Rectal smooth muscle tissue (tissue), 1 donor: ENCODE measurements around the gene PITPNB.

ENCODE experiments used
- H3K27ac ChIP-seq: one replicate; pipeline ENCODE4 v1.7.0; 2013; ENCODE audit warnings: low read depth, low read length, inconsistent platforms
- H3K27me3 ChIP-seq: one replicate; pipeline ENCODE4 v1.7.0; 2013; ENCODE audit warnings: low read length; ENCODE audit not compliant: control insufficient read depth, insufficient read depth
- H3K36me3 ChIP-seq: one replicate; pipeline ENCODE4 v1.7.0; 2013; ENCODE audit warnings: low read length; ENCODE audit not compliant: control insufficient read depth, insufficient read depth
- H3K4me1 ChIP-seq: one replicate; pipeline ENCODE4 v1.7.0; 2013; ENCODE audit warnings: low read length; ENCODE audit not compliant: control insufficient read depth, insufficient read depth
- H3K4me3 ChIP-seq: one replicate; pipeline ENCODE4 v1.7.0; 2013; ENCODE audit warnings: low read length
- H3K9ac ChIP-seq: one replicate; pipeline ENCODE4 v1.7.0; 2013; ENCODE audit warnings: low read length

PITPNB gene

DNA sequence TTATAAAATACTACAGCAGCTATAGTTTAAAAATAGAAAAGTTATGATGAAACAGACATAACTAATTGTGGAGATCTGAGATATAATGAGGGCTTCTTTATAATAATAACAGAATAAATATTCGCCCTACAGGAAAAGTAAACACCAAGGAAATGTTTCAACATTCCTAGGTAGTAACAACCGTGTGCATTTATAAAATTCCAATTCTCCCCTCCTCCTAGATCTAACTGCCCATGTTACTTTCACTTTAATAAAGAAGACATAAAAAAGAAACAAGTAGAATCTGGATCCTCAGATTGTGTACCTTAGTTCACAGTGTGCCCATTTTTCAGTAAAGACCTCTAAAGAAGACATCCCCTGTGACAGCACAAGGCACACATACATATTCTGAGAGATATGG is 59.7 kb downstream of the PITPNB start:
- H3K27ac ChIP-seq: peak overlapping the region; percentile 59
- H3K4me3 ChIP-seq: peak overlapping the region; percentile 4
- no peaks in the 10 kb centered on the region for H3K27me3 ChIP-seq
- H3K4me1 ChIP-seq: peaks cover 29% of the 10 kb centered on the region
- H3K9ac ChIP-seq: no peak overlapping the region
- peaks cover 8% of the 10 kb centered on the region for H3K36me3 ChIP-seq

- Histone ChIP-seq H3K9ac (no peak overlapping the region), H3K4me1 (peaks cover 29% of the 10 kb centered on the region), H3K27ac (no peak overlapping the region), H3K4me3 (no peak overlapping the region), H3K36me3 (peaks cover 8% of the 10 kb centered on the region), H3K27me3 (no peaks in the 10 kb centered on the region)
Measured at GRCh38 chr22:27858626-27859025, 60.4 kb downstream of the PITPNB start.

GRCh38 chr22:27857443-27857842 is 61.6 kb downstream of the PITPNB start:
- Histone ChIP-seq H3K36me3 (peaks cover 8% of the 10 kb centered on the region), H3K9ac (no peak overlapping the region), H3K4me3 (no peak overlapping the region), H3K4me1 (peaks cover 21% of the 10 kb centered on the region), H3K27ac (no peak overlapping the region), H3K27me3 (no peaks in the 10 kb centered on the region)

- H3K27me3 ChIP-seq: no peaks in the 10 kb centered on the region
- H3K36me3 ChIP-seq: peaks cover 11% of the 10 kb centered on the region
- no peak overlapping the region for H3K27ac ChIP-seq
- no peak overlapping the region for H3K9ac ChIP-seq
- peaks cover 18% of the 10 kb centered on the region for H3K4me1 ChIP-seq
- no peak overlapping the region for H3K4me3 ChIP-seq
Measured at GRCh38 chr22:27856386-27856785, 62.7 kb downstream of the PITPNB start.

DNA sequence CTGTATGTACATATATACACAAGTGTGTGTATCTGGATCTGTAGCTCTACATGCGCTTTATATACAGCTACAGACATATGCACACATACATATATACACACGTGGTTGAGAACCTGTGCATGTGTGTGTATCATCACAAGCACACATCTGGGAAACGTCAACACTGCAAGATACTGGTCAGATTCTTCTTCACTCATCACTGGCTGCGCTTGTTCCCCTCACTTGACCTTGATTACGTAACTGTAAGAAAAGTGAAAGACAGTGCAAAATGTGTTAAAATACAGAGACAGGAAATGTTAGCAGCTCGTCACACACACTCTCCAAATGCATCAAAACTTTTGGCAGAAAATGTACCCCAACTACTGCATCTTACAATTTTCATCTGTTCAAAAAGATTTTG is 65.6 kb downstream of the PITPNB start:
- H3K27ac ChIP-seq: no peak overlapping the region
- peaks cover 12% of the 10 kb centered on the region for H3K36me3 ChIP-seq
- peaks cover 10% of the 10 kb centered on the region for H3K4me1 ChIP-seq

DNA sequence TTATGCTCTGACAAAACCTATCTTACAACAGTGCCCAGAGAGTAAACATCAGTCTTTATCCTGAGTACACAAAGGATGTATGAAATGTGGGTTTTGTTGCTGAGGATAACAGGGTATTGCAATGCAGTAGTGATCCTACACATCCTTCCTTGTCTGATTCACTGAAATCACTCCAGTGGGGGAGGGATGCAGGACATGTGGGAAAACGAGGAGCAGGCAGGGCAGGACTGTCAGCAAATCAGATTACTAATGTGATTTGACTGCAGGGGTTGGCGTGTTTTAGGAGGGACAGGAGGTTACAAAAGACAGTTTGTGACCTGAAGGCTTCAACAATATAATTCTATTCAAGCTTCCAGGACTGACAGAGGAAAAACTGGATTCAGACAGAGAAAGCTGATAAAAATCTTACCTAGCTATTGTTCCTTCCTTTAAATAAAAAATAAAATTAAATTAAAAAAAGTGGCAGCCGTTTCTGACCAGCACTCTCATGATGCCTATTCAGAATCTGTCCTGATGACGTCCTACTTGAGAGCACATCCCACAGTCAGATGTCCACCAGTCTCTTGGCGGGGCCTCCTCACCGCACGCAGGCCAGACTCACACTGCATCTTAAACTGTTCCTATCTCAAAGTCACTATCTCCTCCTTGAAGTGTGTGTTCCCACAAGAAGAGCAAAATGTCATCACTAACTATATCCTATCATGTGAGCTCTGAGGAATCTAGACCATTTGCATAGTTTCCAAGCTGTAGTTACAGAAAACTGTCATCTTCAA is 66.9 kb downstream of the PITPNB start:
- H3K27me3 ChIP-seq: no peaks in the 10 kb centered on the region
- peaks cover 16% of the 10 kb centered on the region for H3K36me3 ChIP-seq
- H3K27ac ChIP-seq: no peak overlapping the region
- no peak overlapping the region for H3K4me3 ChIP-seq
- peaks cover 3% of the 10 kb centered on the region for H3K4me1 ChIP-seq
- no peak overlapping the region for H3K9ac ChIP-seq

More for the DNA sequence above, 65.6 kb downstream of the PITPNB start:
- H3K9ac ChIP-seq: no peak overlapping the region
- H3K4me3 ChIP-seq: no peak overlapping the region
- no peaks in the 10 kb centered on the region for H3K27me3 ChIP-seq

DNA sequence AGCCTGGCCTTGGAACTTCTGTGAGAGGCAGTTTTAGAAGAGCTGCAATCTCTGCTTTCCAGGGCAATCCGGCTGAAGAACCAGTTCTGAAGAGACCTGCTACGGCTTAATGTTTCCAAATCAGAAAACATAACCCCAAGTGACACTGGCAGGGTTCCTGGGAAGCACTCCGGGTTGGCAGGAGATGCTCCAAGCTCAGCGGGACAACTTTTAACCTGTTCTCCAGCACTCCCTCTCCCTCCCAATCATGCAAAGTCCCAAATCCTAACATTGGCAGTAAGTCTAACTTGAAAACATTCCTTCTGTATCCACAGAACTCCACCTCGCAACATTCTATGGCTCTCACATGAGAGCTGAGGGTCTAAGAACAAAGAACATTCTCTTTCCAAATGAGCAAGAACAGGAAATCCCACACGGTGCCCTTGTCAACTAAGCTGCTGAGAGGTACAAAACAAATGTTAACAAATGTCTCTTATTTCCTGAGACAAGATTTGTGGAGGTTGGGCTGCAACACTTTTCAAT is 69.0 kb downstream of the PITPNB start:
- H3K4me3 ChIP-seq: no peak overlapping the region
- H3K36me3 ChIP-seq: peaks cover 13% of the 10 kb centered on the region
- no peak overlapping the region for H3K27ac ChIP-seq
- H3K9ac ChIP-seq: no peak overlapping the region
- H3K27me3 ChIP-seq: no peaks in the 10 kb centered on the region
- peaks cover 3% of the 10 kb centered on the region for H3K4me1 ChIP-seq

DNA sequence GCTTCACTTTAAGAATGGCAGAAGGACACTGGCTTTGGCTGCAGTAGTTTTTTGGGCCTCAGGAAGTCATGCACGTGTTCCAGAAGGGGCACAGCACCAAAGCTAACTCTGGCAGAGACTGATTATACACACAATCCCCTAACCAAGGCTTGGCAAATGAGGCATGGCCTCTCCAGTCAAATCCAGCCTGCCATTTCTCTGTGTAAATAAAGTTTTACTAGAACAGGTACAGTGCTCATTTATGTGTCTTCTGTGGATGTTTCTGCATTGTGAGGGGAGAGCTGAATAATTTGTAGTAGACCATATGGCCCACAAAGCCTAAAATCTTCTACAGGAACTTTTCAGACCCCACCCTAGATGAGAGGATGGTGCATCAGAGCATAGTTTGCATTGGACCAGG is 71.1 kb downstream of the PITPNB start:
- Histone ChIP-seq H3K9ac (no peak overlapping the region), H3K27me3 (no peaks in the 10 kb centered on the region), H3K27ac (no peak overlapping the region), H3K4me3 (no peak overlapping the region), H3K4me1 (peaks cover 6% of the 10 kb centered on the region), H3K36me3 (peaks cover 13% of the 10 kb centered on the region)

DNA sequence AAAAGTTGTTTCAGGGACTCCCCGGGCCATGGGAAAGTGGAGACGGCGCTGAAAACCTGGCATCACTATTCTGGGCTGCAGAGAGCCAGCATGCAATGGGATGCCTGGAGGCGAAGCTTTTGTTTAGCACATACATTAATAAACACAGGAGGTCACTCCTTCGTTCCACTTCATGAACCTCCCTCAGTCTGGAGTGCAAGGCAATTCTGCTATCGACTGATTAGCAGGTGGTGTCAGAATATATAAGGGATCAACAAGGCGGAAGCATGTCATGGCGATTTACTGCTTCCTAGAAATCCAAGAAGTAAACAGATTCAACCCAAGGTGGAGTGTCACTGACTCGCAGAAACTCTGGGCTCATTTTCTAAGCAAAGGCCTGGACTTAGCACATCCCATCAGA is 72.1 kb downstream of the PITPNB start:
- peaks cover 7% of the 10 kb centered on the region for H3K4me1 ChIP-seq
- H3K9ac ChIP-seq: no peak overlapping the region
- H3K27me3 ChIP-seq: no peaks in the 10 kb centered on the region
- no peak overlapping the region for H3K27ac ChIP-seq
- H3K36me3 ChIP-seq: peaks cover 11% of the 10 kb centered on the region
- H3K4me3 ChIP-seq: no peak overlapping the region

DNA sequence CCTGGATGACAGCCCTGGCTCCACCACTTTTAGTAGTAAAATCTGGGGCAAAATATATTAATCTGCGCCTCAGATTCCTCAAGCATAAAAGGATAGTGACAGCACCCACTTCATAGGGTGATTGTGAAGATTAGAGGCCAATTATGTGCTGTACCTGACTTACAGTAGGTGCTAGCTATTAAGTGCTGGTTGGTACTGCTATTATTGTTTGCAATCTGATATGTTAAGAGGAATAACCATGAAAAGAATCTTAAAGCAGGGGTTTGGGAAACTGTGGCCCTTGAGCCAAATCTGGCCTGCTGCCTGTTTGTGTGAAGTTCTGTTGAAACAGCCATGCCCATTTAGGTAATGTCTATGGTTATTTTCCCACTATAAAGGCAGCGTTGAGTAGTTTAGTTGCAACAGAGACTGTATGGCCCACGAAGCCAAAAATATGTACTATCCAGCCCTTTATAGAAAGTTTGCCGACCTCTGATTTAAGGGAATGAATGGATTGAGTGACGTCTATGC is 72.8 kb downstream of the PITPNB start:
- H3K4me1 ChIP-seq: peaks cover 8% of the 10 kb centered on the region
- peaks cover 9% of the 10 kb centered on the region for H3K36me3 ChIP-seq
- no peak overlapping the region for H3K9ac ChIP-seq
- H3K4me3 ChIP-seq: no peak overlapping the region
- H3K27ac ChIP-seq: no peak overlapping the region
- H3K27me3 ChIP-seq: no peaks in the 10 kb centered on the region

GRCh38 chr22:27845644-27846043 is 73.4 kb downstream of the PITPNB start:
- H3K4me1 ChIP-seq: peaks cover 8% of the 10 kb centered on the region
- no peak overlapping the region for H3K27ac ChIP-seq
- no peak overlapping the region for H3K9ac ChIP-seq
- H3K27me3 ChIP-seq: no peaks in the 10 kb centered on the region
- peaks cover 6% of the 10 kb centered on the region for H3K36me3 ChIP-seq
- no peak overlapping the region for H3K4me3 ChIP-seq

DNA sequence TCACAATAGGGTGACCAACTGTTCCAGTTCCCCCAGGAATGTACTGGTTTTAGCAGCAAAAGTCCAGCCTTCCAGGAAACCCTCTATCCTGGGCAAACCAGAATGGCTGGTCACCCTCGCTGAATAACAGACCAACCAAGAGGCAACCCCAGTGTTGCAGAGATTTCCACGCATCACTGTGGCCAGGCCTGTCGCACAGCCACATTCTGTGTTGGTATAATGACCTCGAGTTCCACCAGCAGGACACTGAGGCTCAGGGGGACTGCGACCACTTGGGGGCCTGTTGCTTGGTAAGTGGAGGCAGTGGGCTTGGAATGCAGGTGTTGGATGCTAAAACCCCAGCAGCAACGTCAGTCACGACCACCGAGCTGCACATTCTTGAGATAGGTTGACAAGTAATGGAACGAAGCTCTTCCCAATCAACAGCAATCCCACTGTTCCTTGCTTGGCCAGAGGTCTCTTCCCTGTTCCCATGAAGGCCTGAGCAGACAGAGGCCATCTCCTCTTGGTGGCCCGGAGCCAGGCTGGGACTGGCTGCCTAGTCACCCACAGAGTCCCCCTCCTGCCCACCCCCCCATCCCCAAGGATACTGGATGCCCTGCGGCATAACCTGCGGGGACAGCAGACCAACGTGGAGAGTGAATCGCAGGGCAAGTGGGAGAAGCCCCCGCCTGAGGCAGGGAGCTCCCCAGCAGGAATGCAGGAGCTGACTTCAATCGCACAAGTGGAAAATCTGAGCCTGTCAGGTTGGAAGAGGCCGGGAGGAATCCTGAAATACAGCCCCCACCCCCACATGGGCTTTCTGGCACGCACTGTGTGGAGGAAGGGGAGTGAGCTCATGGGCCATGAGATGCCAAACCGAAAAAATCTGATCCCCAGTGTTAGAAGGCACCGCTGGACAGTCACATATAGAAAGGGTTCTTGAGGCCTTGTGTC is 74.1 kb downstream of the PITPNB start:
- no peak overlapping the region for H3K27ac ChIP-seq
- H3K27me3 ChIP-seq: no peaks in the 10 kb centered on the region
- H3K9ac ChIP-seq: no peak overlapping the region
- peaks cover 6% of the 10 kb centered on the region for H3K36me3 ChIP-seq
- peaks cover 8% of the 10 kb centered on the region for H3K4me1 ChIP-seq
- no peak overlapping the region for H3K4me3 ChIP-seq
